ENCODE data around the gene CCDC30. TPM values are rescaled to one million over a fixed set of nuclear protein-coding genes. Genes with fewer than 3 reads are reported as not detected.

Gene CCDC30
- total RNA-seq, 1 donor from 2014 or later: 9.3 TPM

DNA sequence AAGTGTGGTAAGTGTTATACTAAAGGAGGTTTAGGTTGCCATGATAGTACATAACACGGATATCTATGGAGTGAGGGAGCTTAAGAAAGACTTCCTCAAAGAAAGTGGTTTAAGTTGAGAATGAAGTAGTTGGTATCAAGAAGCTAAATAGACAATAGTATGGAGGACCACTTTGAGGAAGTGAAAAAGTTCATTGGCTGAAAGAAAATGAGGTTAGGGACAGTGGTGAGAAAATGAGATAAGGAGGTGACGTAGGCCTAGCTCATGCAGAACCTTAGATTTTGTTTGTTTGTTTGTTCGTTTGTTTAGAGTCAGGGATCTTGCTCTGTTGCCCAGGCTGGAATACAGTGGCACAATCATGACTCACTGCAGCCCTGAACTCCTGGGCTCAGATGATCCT is 122.9 kb downstream of the CCDC30 start:
- H3K27me3 Mint-ChIP-seq: no peaks in the 10 kb centered on the region
- no peaks in the 10 kb centered on the region for H3K4me1 Mint-ChIP-seq (ENCODE audit: unreplicated experiment)
- H3K9me3 Mint-ChIP-seq: peaks cover 11% of the 10 kb centered on the region
- no peak overlapping the region for H3K27ac Mint-ChIP-seq
- DNase-seq (ENCODE audit: extremely low spot score, unreplicated experiment): no peak
- no peak overlapping the region for H3K4me3 Mint-ChIP-seq
- H3K36me3 Mint-ChIP-seq: peaks cover 27% of the 10 kb centered on the region
- TF ChIP-seq, protein P1, sequence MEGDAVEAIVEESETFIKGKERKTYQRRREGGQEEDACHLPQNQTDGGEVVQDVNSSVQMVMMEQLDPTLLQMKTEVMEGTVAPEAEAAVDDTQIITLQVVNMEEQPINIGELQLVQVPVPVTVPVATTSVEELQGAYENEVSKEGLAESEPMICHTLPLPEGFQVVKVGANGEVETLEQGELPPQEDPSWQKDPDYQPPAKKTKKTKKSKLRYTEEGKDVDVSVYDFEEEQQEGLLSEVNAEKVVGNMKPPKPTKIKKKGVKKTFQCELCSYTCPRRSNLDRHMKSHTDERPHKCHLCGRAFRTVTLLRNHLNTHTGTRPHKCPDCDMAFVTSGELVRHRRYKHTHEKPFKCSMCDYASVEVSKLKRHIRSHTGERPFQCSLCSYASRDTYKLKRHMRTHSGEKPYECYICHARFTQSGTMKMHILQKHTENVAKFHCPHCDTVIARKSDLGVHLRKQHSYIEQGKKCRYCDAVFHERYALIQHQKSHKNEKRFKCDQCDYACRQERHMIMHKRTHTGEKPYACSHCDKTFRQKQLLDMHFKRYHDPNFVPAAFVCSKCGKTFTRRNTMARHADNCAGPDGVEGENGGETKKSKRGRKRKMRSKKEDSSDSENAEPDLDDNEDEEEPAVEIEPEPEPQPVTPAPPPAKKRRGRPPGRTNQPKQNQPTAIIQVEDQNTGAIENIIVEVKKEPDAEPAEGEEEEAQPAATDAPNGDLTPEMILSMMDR (conservative IDR thresholded peaks at IDR 0.05): no peak

DNA sequence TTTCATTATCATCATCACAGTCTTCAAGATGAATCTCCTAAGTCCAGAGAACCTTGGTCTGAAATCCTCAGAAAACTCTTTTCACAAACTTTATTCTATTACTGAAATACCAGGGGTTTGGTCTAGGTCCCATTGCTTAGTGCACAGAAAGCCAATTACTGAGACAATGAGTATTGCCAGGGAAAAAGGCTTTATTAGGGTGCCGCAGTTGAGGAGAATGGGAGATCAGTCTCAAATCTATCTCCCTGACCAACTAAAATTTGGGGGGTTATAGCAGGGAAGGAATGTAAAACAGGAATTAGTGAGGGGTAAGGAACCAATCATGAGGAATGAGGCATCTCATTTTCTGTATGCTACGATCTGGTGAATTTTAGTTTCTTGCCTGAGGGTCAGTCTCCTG is 124.7 kb downstream of the CCDC30 start:
- Mint-ChIP-seq H3K27ac (no peak overlapping the region), H3K9me3 (peaks cover 11% of the 10 kb centered on the region), H3K36me3 (peaks cover 32% of the 10 kb centered on the region), H3K4me1 (ENCODE audit: unreplicated experiment) (no peaks in the 10 kb centered on the region), H3K27me3 (no peaks in the 10 kb centered on the region), H3K4me3 (no peak overlapping the region)
- TF ChIP-seq, protein P1 (conservative IDR thresholded peaks at IDR 0.05): no peak
- no peak for DNase-seq (ENCODE audit: extremely low spot score, unreplicated experiment)

DNA sequence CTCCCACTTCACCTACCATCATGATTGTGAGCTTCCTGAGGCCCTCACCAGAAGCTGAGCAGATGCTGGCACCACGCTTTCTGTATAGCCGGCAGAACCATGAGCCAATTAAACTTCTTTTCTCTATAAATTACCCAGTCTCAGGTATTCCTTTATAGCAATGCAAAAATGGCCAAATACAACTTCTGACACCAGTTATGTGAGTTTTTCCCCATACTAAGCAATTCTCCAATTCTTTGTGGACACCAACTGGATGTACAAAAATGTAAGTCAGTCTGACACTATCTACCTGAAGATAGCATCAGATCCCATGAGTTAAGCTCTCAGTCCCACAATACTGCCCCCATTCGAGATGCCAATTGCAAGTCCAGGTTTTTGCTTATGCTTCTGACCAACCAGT is 129.7 kb downstream of the CCDC30 start:
- DNase-seq (ENCODE audit: extremely low spot score, unreplicated experiment): no peak
- Mint-ChIP-seq H3K27ac (no peak overlapping the region), H3K4me1 (ENCODE audit: unreplicated experiment) (no peaks in the 10 kb centered on the region), H3K27me3 (no peaks in the 10 kb centered on the region), H3K9me3 (peaks cover 5% of the 10 kb centered on the region), H3K4me3 (no peak overlapping the region), H3K36me3 (peaks cover 21% of the 10 kb centered on the region)
- TF ChIP-seq, protein P1 (conservative IDR thresholded peaks at IDR 0.05): no peak

DNA sequence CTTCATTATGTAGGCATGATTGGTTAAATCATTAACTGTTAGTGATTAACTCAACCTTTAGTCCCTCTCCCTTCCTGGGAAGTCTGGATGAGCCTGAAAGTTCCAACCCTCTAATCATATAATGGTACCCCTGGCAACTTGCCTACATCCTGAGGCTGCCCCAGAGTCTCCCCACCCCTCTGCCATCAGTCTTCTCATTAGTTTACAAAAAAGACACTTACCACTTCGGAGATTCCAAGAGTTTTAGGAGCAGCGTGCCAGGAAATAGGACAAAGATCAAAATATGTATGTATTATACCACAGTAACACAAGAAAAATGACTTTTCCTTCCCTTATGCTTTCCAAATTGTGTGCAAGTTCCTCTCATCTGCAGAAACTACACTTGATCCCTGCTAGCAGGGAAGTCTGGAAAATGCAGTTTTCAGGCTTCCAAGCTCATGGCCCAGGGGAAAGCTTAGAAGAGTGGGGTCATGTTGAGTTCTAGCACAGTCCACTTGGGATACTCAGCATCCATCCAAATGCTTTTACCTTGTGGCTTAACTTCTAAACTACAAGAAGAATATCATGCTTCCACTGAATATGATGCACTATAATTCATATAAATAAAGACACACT is 130.5 kb downstream of the CCDC30 start:
- H3K36me3 Mint-ChIP-seq: peaks cover 14% of the 10 kb centered on the region

DNA sequence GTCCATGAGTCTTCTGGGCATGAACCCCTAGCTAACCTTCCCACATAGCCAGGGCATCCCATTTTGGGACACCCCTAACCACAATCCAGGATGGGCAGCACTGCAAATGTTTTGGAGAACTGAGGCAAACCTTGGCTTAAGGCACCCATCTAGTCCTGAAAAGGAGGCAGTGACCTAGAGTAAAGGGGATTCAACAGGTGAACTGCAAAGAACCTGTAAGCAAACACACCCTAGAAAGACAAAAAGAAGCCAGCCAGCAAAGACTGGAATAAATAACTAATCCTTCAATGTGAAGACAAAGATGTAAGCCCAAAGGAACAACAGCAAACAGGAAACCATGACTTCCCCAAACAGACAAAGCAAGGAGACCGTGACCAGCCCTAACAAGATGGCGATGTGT is 138.4 kb downstream of the CCDC30 start:
- H3K36me3 Mint-ChIP-seq: no peaks in the 10 kb centered on the region
- DNase-seq (ENCODE audit: extremely low spot score, unreplicated experiment): no peak
- TF ChIP-seq, protein P1 (conservative IDR thresholded peaks at IDR 0.05): no peak
- no peaks in the 10 kb centered on the region for H3K27me3 Mint-ChIP-seq
- H3K4me3 Mint-ChIP-seq: no peak overlapping the region
- no peak overlapping the region for H3K27ac Mint-ChIP-seq
- H3K4me1 Mint-ChIP-seq (ENCODE audit: unreplicated experiment): no peaks in the 10 kb centered on the region
- H3K9me3 Mint-ChIP-seq: no peaks in the 10 kb centered on the region

More for the DNA sequence above, 130.5 kb downstream of the CCDC30 start:
- Mint-ChIP-seq H3K27ac (no peak overlapping the region), H3K4me3 (no peak overlapping the region), H3K4me1 (ENCODE audit: unreplicated experiment) (no peaks in the 10 kb centered on the region), H3K27me3 (no peaks in the 10 kb centered on the region), H3K9me3 (no peaks in the 10 kb centered on the region)
- no peak for DNase-seq (ENCODE audit: extremely low spot score, unreplicated experiment)
- TF ChIP-seq, protein P1 (conservative IDR thresholded peaks at IDR 0.05): no peak

DNA sequence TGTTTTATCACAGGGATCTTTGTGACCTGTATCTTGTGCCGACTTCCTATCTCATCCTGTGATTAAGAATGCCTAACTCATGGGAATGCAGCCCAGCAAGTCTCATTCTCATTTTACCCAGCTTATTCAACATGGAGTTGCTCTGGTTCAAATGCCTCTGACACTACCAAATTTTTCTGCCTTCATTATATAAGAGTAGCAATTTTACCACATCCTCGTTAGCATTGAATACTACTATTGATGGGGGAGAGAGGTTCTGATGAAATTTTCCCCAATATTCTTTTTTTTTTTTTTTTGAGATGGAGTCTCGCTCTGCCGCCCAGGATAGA is 150.7 kb downstream of the CCDC30 start:
- H3K4me1 Mint-ChIP-seq (ENCODE audit: unreplicated experiment): no peaks in the 10 kb centered on the region
- H3K36me3 Mint-ChIP-seq: peaks cover 3% of the 10 kb centered on the region
- H3K27ac Mint-ChIP-seq: no peak overlapping the region
- TF ChIP-seq, protein P1 (conservative IDR thresholded peaks at IDR 0.05): no peak
- H3K27me3 Mint-ChIP-seq: no peaks in the 10 kb centered on the region
- no peak for DNase-seq (ENCODE audit: extremely low spot score, unreplicated experiment)
- H3K9me3 Mint-ChIP-seq: no peaks in the 10 kb centered on the region
- no peak overlapping the region for H3K4me3 Mint-ChIP-seq

Data from type B pancreatic cell (in vitro differentiated cells).